Glutamatergic neuron (in vitro differentiated cells): Measurements from ENCODE around the gene LSMEM2. TPM values are rescaled to one million over a fixed set of nuclear protein-coding genes. Genes with fewer than 3 reads are reported as not detected.

Source experiments
- DNase-seq: peaks from one replicate; pipeline ENCODE4 v3.0.0; 2022
- H3K27ac Mint-ChIP-seq: one replicate; pipeline ENCODE4 v1.8.0; 2020; ENCODE audit warnings: mild to moderate bottlenecking, mixed read lengths, inconsistent platforms; ENCODE audit not compliant: unreplicated experiment
- H3K27me3 Mint-ChIP-seq: one replicate; pipeline ENCODE4 v1.8.0; 2020; ENCODE audit warnings: mild to moderate bottlenecking, moderate library complexity, mixed read lengths, inconsistent platforms; ENCODE audit not compliant: unreplicated experiment
- H3K36me3 Mint-ChIP-seq: one replicate; pipeline ENCODE4 v1.8.0; 2020; ENCODE audit warnings: mild to moderate bottlenecking, mixed read lengths, inconsistent platforms; ENCODE audit not compliant: unreplicated experiment
- H3K4me1 Mint-ChIP-seq: one replicate; pipeline ENCODE4 v1.8.0; 2020; ENCODE audit warnings: mild to moderate bottlenecking, low read depth, mixed read lengths, inconsistent platforms; ENCODE audit not compliant: unreplicated experiment
- H3K4me3 Mint-ChIP-seq: one replicate; pipeline ENCODE4 v1.8.0; 2020; ENCODE audit warnings: mild to moderate bottlenecking, mixed read lengths, inconsistent platforms; ENCODE audit not compliant: unreplicated experiment
- H3K9me3 Mint-ChIP-seq: one replicate; pipeline ENCODE4 v1.8.0; 2020; ENCODE audit warnings: mild to moderate bottlenecking, moderate library complexity, mixed read lengths, inconsistent platforms; ENCODE audit not compliant: unreplicated experiment
- CTCF ChIP-seq: fragments of 200-600 bp; sonication (generic); IDR thresholded peaks from one replicate; pipeline ENCODE4 v1.5.0; 2021; ENCODE audit not compliant: partially characterized antibody, unreplicated experiment
- total RNA-seq: library from RNA; stranded (reverse); fragmentation: NEBNext Ultra II Directional; extraction: Animal tissue kit (Norgen Biotek cat#: 25700); gene quantifications from one replicate; pipeline ENCODE4 v1.2.1, GENCODE V29; 2021; ENCODE audit not compliant: unreplicated experiment

LSMEM2 gene
- total RNA-seq, 1 donor from 2014 or later, result not detected

- Mint-ChIP-seq H3K36me3 (no peaks in the 10 kb centered on the region), H3K4me1 (peaks cover 42% of the 10 kb centered on the region)
- no peak for TF ChIP-seq CTCF
Observed at GRCh38 chr3:50237754-50238548, 40.9 kb upstream of the LSMEM2 start.

GRCh38 chr3:50238549-50239026 is 40.3 kb upstream of the LSMEM2 start:
- peak overlapping the region; percentile 98 for H3K27ac Mint-ChIP-seq

More at GRCh38 chr3:50237754-50238548, 40.9 kb upstream of the LSMEM2 start:
- Mint-ChIP-seq H3K4me3 (peak overlapping the region; percentile 98), H3K27me3 (peaks cover 31% of the 10 kb centered on the region), H3K27ac (peak overlapping the region; percentile 98), H3K9me3 (peaks cover 21% of the 10 kb centered on the region)
- DNase-seq, result peak; percentile 89

GRCh38 chr3:50239649-50240048 is 39.2 kb upstream of the LSMEM2 start:
- Mint-ChIP-seq H3K27me3 (peaks cover 31% of the 10 kb centered on the region), H3K27ac (peak overlapping the region; percentile 79), H3K9me3 (peaks cover 21% of the 10 kb centered on the region), H3K4me1 (peaks cover 44% of the 10 kb centered on the region), H3K36me3 (no peaks in the 10 kb centered on the region), H3K4me3 (peak overlapping the region; percentile 98)
- TF ChIP-seq CTCF, result no peak
- DNase-seq, result no peak

More at GRCh38 chr3:50238549-50239026, 40.3 kb upstream of the LSMEM2 start:
- Mint-ChIP-seq H3K36me3 (no peaks in the 10 kb centered on the region), H3K4me3 (peak overlapping the region; percentile 98), H3K9me3 (peaks cover 21% of the 10 kb centered on the region), H3K4me1 (peaks cover 39% of the 10 kb centered on the region), H3K27me3 (peaks cover 30% of the 10 kb centered on the region)
- no peak for DNase-seq
- TF ChIP-seq CTCF, result no peak

GRCh38 chr3:50241163-50241562 is 37.7 kb upstream of the LSMEM2 start:
- peaks cover 17% of the 10 kb centered on the region for H3K9me3 Mint-ChIP-seq
- H3K4me1 Mint-ChIP-seq, result peaks cover 48% of the 10 kb centered on the region
- H3K4me3 Mint-ChIP-seq, result peak overlapping the region; percentile 90
- H3K27me3 Mint-ChIP-seq, result peaks cover 28% of the 10 kb centered on the region
- no peaks in the 10 kb centered on the region for H3K36me3 Mint-ChIP-seq
- peak overlapping the region; percentile 98 for H3K27ac Mint-ChIP-seq
- no peak for TF ChIP-seq CTCF
- DNase-seq, result peak; percentile 90
